K562 (cell line): ENCODE data around the gene SLC22A1. TPM values are rescaled to one million over a fixed set of nuclear protein-coding genes. Genes with fewer than 3 reads are reported as not detected.
"Not testable (repeated sequence)": the region's sequence is repeated elsewhere in the genome, so short reads cannot be mapped to it uniquely, and the experiment has no call there.

Experiments
- ATAC-seq: fragments of 200-7000 bp; cut with Tn5 transposase; 3 replicates; pipeline ENCODE4 v1.9.1; 2020; ENCODE audit warnings: moderate library complexity
- BruUV-seq: library from RNA; stranded (reverse); fragments of 400-500 nt; replicated peaks from 2 replicates; lab custom pipeline; 2021; lab: Mats Ljungman, UMichigan
- CTCF ChIA-PET: fragments of 300-600 bp; formaldehyde crosslinking; extraction: SDS; loops from one replicate; lab custom pipeline; 2021; ENCODE audit warnings: low intra/inter-chr PET ratio; lab: Yijun Ruan, JAX
- POLR2A ChIA-PET: fragments of 300-600, 350-650 bp; sonication (Branson Sonifier 250); formaldehyde crosslinking; extraction: SDS; loops from one replicate; lab custom pipeline; 2021; ENCODE audit warnings: antibody characterized with exemption, inconsistent platforms; lab: Yijun Ruan, JAX
- DNase-seq, 4 experiments: peaks; one replicate each; pipeline versions ENCODE4 v3.0.0 to v3.0.0-alpha.2; 2011 to 2018; ENCODE audit warnings: low spot score in 3 of 4, mixed read lengths in 3 of 4; ENCODE audit errors: extremely low read depth in 1 of 4
- FAIRE-seq: peaks from 2 replicates; lab custom pipeline; 2011; peaks lifted over from hg19 to GRCh38; lab: Jason Lieb, UNC
- H2AFZ ChIP-seq: 2 replicates; pipeline ENCODE4 v1.6.0; 2011; ENCODE audit warnings: low read depth, low read length, control low read depth, inconsistent platforms
- H3K27ac ChIP-seq: fragments of 200-600 bp; 3 replicates; pipeline ENCODE4 v1.8.0; 2011; ENCODE audit warnings: low read depth, mild to moderate bottlenecking, control low read depth, inconsistent platforms, low read length, moderate library complexity, mixed read lengths; ENCODE audit errors: extremely low read depth
- H3K27me3 ChIP-seq, 2 experiments: fragments of 300-600 bp in 1 of 2; 2 replicates in 1 of 2; 3 replicates in 1 of 2; pipeline versions ENCODE4 v1.6.0 to v1.8.0; 2011; ENCODE audit warnings: inconsistent platforms in 2 of 2, low read length in 2 of 2, mild to moderate bottlenecking in 1 of 2, mixed read lengths in 1 of 2, moderate library complexity in 1 of 2; ENCODE audit not compliant: control insufficient read depth in 2 of 2, insufficient read depth in 2 of 2
- H3K36me3 ChIP-seq: fragments of 300-600 bp; 3 replicates; pipeline ENCODE4 v1.8.0; 2011; ENCODE audit warnings: mild to moderate bottlenecking, low read length, inconsistent platforms; ENCODE audit not compliant: control insufficient read depth, insufficient read depth
- H3K4me1 ChIP-seq, 2 experiments: fragments of 200-600 bp in 1 of 2; replicated peaks in 1 of 2; 2 replicates in 1 of 2; 3 replicates in 1 of 2; pipeline versions ENCODE4 v1.5.1 to v1.8.0; 2011; ENCODE audit warnings: inconsistent platforms in 2 of 2, low read length in 2 of 2, mild to moderate bottlenecking in 1 of 2, mixed read lengths in 1 of 2, moderate library complexity in 1 of 2; ENCODE audit not compliant: control insufficient read depth in 2 of 2, insufficient read depth in 2 of 2
- H3K4me2 ChIP-seq: 2 replicates; pipeline ENCODE4 v1.6.1; 2011; ENCODE audit warnings: low read length, control low read depth, inconsistent platforms, mixed read lengths; ENCODE audit not compliant: insufficient read depth
- H3K4me3 ChIP-seq: fragments of 200-600 bp; sonication (generic), shearing (Covaris generic); 2 replicates; pipeline ENCODE4 v1.5.1; 2016; ENCODE audit warnings: control low read depth, inconsistent platforms
- H3K79me2 ChIP-seq: fragments of 200-600 bp; 3 replicates; pipeline ENCODE4 v1.8.0; 2011; ENCODE audit warnings: low read length, inconsistent platforms; ENCODE audit not compliant: control insufficient read depth, insufficient read depth
- H3K9ac ChIP-seq, 2 experiments: 2 replicates each; pipeline versions ENCODE4 v1.6.0 to v1.6.1; 2011; ENCODE audit warnings: low read depth in 2 of 2, low read length in 2 of 2, control low read depth in 1 of 2, inconsistent platforms in 1 of 2, mild to moderate bottlenecking in 1 of 2, mixed read lengths in 1 of 2; ENCODE audit not compliant: insufficient read depth in 1 of 2
- H3K9me1 ChIP-seq: one replicate; pipeline ENCODE4 v1.6.0; 2011; ENCODE audit warnings: inconsistent platforms, mild to moderate bottlenecking, low read length, moderate library complexity; ENCODE audit not compliant: control insufficient read depth, insufficient read depth
- H3K9me3 ChIP-seq: replicated peaks from 2 replicates; pipeline ENCODE4 v1.5.1; 2011; ENCODE audit warnings: low read depth, low read length, inconsistent platforms; ENCODE audit not compliant: control insufficient read depth, insufficient read depth
- H4K20me1 ChIP-seq: replicated peaks from 2 replicates; pipeline ENCODE4 v1.6.1; 2011; ENCODE audit warnings: low read length, inconsistent platforms, mixed read lengths; ENCODE audit not compliant: control insufficient read depth, insufficient read depth
- FOSL1 ChIP-seq: fragments of 200-800 bp; sonication (Bioruptor generic); conservative IDR thresholded peaks from 2 replicates; pipeline ENCODE4 v1.6.1; 2016; ENCODE audit warnings: missing genetic modification characterization, missing compliant biosample characterization
- JUN ChIP-seq, 2 experiments: sonication (generic) in 1 of 2; formaldehyde crosslinking in 1 of 2; IDR thresholded peaks; 2 replicates each; pipeline versions ENCODE4 v1.6.1 to v1.8.0; 2012 to 2022; ENCODE audit warnings: borderline replicate concordance in 2 of 2, mild to moderate bottlenecking in 2 of 2, improper control_type of control experiment in 1 of 2, low read depth in 1 of 2, low read length in 1 of 2, missing genetic modification reagents in 1 of 2
- WGBS: fragments of 100-300 bp; shearing (Covaris generic); methylation state at CpG from one replicate; pipeline ENCODE4 v1.1.6; 2016; ENCODE audit warnings: low coverage, mixed read lengths; ENCODE audit not compliant: insufficient coverage; ENCODE audit errors: missing lambda C conversion rate; 5-methylcytosine and 5-hydroxymethylcytosine counted together
- in situ Hi-C: fragments of 300-500 bp; cut with MboI; formaldehyde crosslinking; loops from 4 replicates; pipeline ENCODE4 v1.15.0; 2018; ENCODE audit warnings: inconsistent platforms, mixed read lengths
- intact Hi-C: fragments of 100-400 bp; cut with micrococcal nuclease; formaldehyde crosslinking; loops from 2 replicates; pipeline ENCODE4 v1.14.2; 2022
- polyA plus RNA-seq, 8 experiments: library from polyadenylated mRNA; depleted of rRNA in 4 of 8; stranded (reverse) in 5 of 8; unstranded in 3 of 8; fragments of >200 nt; fragmentation: Nextera tagmentation in 2 of 8; fragmentation: Illumina TruSeq in 1 of 8; extraction: Ambion mirVana in 2 of 8; extraction: Trizol in 1 of 8; gene quantifications; 2 replicates each; pipeline versions ENCODE4 v1.2.1 to v1.2.3, GENCODE V29; 2011 to 2014; ENCODE audit warnings: inconsistent platforms in 1 of 8, missing spikeins in 1 of 8
- total RNA-seq, 7 experiments: library from RNA; depleted of rRNA in 6 of 7; stranded (reverse); fragments of >200 nt in 6 of 7; fragmentation: Illumina TruSeq in 2 of 7; extraction: Trizol in 2 of 7; gene quantifications; 2 replicates each; pipeline versions ENCODE4 v1.2.1 to v1.2.3, GENCODE V29; 2011 to 2021; ENCODE audit warnings: low replicate concordance in 1 of 7
- TF ChIP-seq, protein P1 (sequence below), 2 experiments: fragments of 450-650 bp in 1 of 2; sonication (generic) in 1 of 2; formaldehyde crosslinking in 1 of 2; IDR thresholded peaks in 1 of 2; conservative IDR thresholded peaks in 1 of 2; 2 replicates each; pipeline versions ENCODE4 v1.6.1 to v1.8.1; 2016 to 2023; ENCODE audit warnings: mild to moderate bottlenecking in 2 of 2, moderate library complexity in 2 of 2, inconsistent platforms in 1 of 2, missing genetic modification reagents in 1 of 2

SLC22A1 gene
- total and polyA plus RNA-seq, 9 of the 15 experiments (the other 6 are each of a cell fraction or from before 2014, with no cell fraction given): 0.11 to 0.60 (median 0.26) TPM; not detected in 4

DNA sequence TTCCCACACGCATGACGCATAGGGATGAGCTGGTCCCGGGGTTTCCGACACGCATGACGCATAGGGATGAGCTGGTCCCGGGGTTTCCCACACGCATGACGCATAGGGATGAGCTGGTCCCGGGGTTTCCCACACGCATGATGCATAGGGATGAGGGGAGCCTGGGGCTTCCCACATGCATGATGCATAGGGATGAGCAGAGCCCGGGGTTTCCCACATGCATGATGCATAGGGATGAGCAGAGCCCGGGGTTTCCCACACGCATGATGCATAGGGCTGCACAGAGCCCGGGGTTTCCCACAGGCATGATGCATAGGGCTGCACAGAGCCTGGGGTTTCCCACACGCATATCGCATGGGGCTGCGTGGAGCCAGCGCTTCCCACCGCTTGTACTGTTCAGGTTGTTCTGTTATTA is 12.7 kb downstream of the SLC22A1 start:
- peaks cover 50 to 80% of the 10 kb centered on the region in 2 experiments for H3K27me3 ChIP-seq
- H3K4me3 ChIP-seq; CTCF ChIA-PET; H3K9ac ChIP-seq; ATAC-seq; in situ Hi-C loops; FAIRE-seq; H3K4me2 ChIP-seq; DNase-seq; H3K27ac ChIP-seq; H2AFZ ChIP-seq; BruUV-seq; H3K9me1 ChIP-seq; POLR2A ChIA-PET; intact Hi-C loops; H3K79me2 ChIP-seq; H3K9me3 ChIP-seq; H3K36me3 ChIP-seq; TF ChIP-seq JUN (CRISPR knock-in tag; IDR thresholded peaks at IDR 0.05; ENCODE audit: borderline replicate concordance): not testable (repeated sequence)
- peaks cover 0 to 13% of the 10 kb centered on the region in 2 experiments; a peak in 1 of 5 replicates for H3K4me1 ChIP-seq
- WGBS: 17% methylated on average over 19 of the region's 20 CpGs
- H4K20me1 ChIP-seq: 0 out of 2 replicates have a peak, but pooled peaks cover 11% of the 10 kb centered on the region
- TF ChIP-seq FOSL1 (tag) (peak; percentile 64), JUN (IDR thresholded peaks at IDR 0.05; ENCODE audit: borderline replicate concordance, low read depth, low read length) (peak; percentile 27; the same call in 1 of the 2 replicates)
- TF ChIP-seq, protein P1, sequence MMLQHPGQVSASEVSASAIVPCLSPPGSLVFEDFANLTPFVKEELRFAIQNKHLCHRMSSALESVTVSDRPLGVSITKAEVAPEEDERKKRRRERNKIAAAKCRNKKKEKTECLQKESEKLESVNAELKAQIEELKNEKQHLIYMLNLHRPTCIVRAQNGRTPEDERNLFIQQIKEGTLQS (IDR thresholded peaks at IDR 0.05): 0 out of 2 replicates have a peak, but pooled peaks have one; percentile 21
- TF ChIP-seq, protein P1 (CRISPR knock-in tag; conservative IDR thresholded peaks at IDR 0.05): not testable (repeated sequence)
